ENCODE results near the gene ANAPC7.

DNA sequence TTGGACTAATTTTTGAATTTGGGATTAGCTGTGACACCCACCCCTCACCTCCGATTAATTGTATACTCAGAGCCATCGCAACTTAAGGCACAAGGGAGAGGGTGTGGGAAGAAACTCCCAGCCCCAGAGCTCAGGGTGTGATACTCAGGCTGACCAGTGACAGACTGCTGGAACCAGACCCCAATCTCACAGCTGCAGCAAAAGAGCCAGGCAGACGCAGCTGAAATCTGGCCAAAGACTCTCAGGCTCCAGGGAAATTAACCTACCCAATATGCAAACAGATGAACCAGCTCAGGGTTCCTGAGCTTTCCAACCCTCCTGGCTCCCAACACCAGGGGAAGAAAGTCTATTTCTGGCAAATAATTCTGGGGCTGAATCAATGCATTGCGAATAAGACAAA lies 30.5 kb downstream of the ANAPC7 start:
- TF ChIP-seq GATA2 (IDR thresholded peaks at IDR 0.05; ENCODE audit: low read depth, low read length) (no peak), GATA3 (IDR thresholded peaks at IDR 0.05; ENCODE audit: low read depth, low read length) (no peak)

Measured in SH-SY5Y (cell line).